H9 (cell line): Measurements from ENCODE around the gene JAK1. TPM values are rescaled to one million over a fixed set of nuclear protein-coding genes. Genes with fewer than 3 reads are reported as not detected.

Experiments used
- DNase-seq: peaks from one replicate; pipeline ENCODE4 v3.0.0-alpha.2; 2017
- H2AFZ ChIP-seq: one replicate; pipeline ENCODE4 v1.6.1; 2013; ENCODE audit warnings: mild to moderate bottlenecking, low read length, control low read depth, moderate library complexity
- H2AK5ac ChIP-seq: 2 replicates; pipeline ENCODE4 v1.6.1; 2013; ENCODE audit warnings: low read length, control low read depth, mixed read lengths; ENCODE audit not compliant: insufficient read length
- H2BK120ac ChIP-seq: one replicate; pipeline ENCODE4 v1.6.1; 2013; ENCODE audit warnings: low read depth, mild to moderate bottlenecking, low read length, control low read depth, inconsistent platforms; ENCODE audit not compliant: poor library complexity, severe bottlenecking
- H2BK12ac ChIP-seq: 2 replicates; pipeline ENCODE4 v1.6.1; 2013; ENCODE audit warnings: low read length, control low read depth, mixed read lengths, low read depth; ENCODE audit not compliant: insufficient read length
- H2BK15ac ChIP-seq: 2 replicates; pipeline ENCODE4 v1.6.1; 2013; ENCODE audit warnings: low read depth, low read length, control low read depth
- H2BK20ac ChIP-seq: one replicate; pipeline ENCODE4 v1.6.1; 2013; ENCODE audit warnings: low read depth, mild to moderate bottlenecking, low read length, control low read depth, inconsistent platforms; ENCODE audit not compliant: poor library complexity, severe bottlenecking
- H2BK5ac ChIP-seq: 2 replicates; pipeline ENCODE4 v1.6.1; 2013; ENCODE audit warnings: low read length, control low read depth, mixed read lengths; ENCODE audit not compliant: insufficient read length
- H3K14ac ChIP-seq: 2 replicates; pipeline ENCODE4 v1.6.1; 2013; ENCODE audit warnings: low read length, control low read depth; ENCODE audit not compliant: insufficient read depth
- H3K18ac ChIP-seq: 2 replicates; pipeline ENCODE4 v1.6.1; 2013; ENCODE audit warnings: low read depth, mild to moderate bottlenecking, mixed read lengths, low read length, control low read depth; ENCODE audit not compliant: insufficient read length
- H3K23ac ChIP-seq: 2 replicates; pipeline ENCODE4 v1.6.1; 2013; ENCODE audit warnings: low read length, control low read depth, mixed read lengths, low read depth; ENCODE audit not compliant: insufficient read length
- H3K23me2 ChIP-seq: 2 replicates; pipeline ENCODE4 v1.6.1; 2013; ENCODE audit warnings: low read depth, mild to moderate bottlenecking, mixed read lengths, low read length, control low read depth; ENCODE audit not compliant: insufficient read length, poor library complexity, severe bottlenecking
- H3K27ac ChIP-seq: 2 replicates; pipeline ENCODE4 v1.5.1; 2013; ENCODE audit warnings: low read length, control low read depth, mixed read lengths, low read depth; ENCODE audit not compliant: insufficient read length
- H3K27me3 ChIP-seq: 2 replicates; pipeline ENCODE4 v1.6.1; 2013; ENCODE audit warnings: low read length, control low read depth, inconsistent platforms; ENCODE audit not compliant: insufficient read depth
- H3K4ac ChIP-seq: 2 replicates; pipeline ENCODE4 v1.6.1; 2013; ENCODE audit warnings: low read depth, mild to moderate bottlenecking, control low read depth, inconsistent platforms, low read length, moderate library complexity
- H3K4me1 ChIP-seq: 2 replicates; pipeline ENCODE4 v1.6.1; 2013; ENCODE audit warnings: low read length, control low read depth, inconsistent platforms; ENCODE audit not compliant: insufficient read depth
- H3K4me2 ChIP-seq: 2 replicates; pipeline ENCODE4 v1.6.1; 2013; ENCODE audit warnings: low read length, control low read depth, mixed read lengths; ENCODE audit not compliant: insufficient read length, insufficient read depth
- H3K56ac ChIP-seq: 2 replicates; pipeline ENCODE4 v1.6.1; 2013; ENCODE audit warnings: low read depth, mild to moderate bottlenecking, mixed read lengths, low read length, control low read depth; ENCODE audit not compliant: insufficient read length
- H3K79me1 ChIP-seq: 2 replicates; pipeline ENCODE4 v1.6.1; 2013; ENCODE audit warnings: low read depth, mild to moderate bottlenecking, moderate library complexity, low read length, control low read depth, inconsistent platforms; ENCODE audit not compliant: insufficient read depth, poor library complexity, severe bottlenecking
- H3K79me2 ChIP-seq: 2 replicates; pipeline ENCODE4 v1.6.1; 2013; ENCODE audit warnings: low read length, control low read depth, inconsistent platforms; ENCODE audit not compliant: insufficient read depth
- H3K9ac ChIP-seq: 2 replicates; pipeline ENCODE4 v1.6.1; 2013; ENCODE audit warnings: low read length, control low read depth, mixed read lengths; ENCODE audit not compliant: insufficient read length; ENCODE audit errors: extremely low read depth
- H3K9me3 ChIP-seq: one replicate; pipeline ENCODE4 v1.6.1; 2013; ENCODE audit warnings: low read depth, low read length, inconsistent platforms; ENCODE audit not compliant: control insufficient read depth
- H3T11ph ChIP-seq: one replicate; pipeline ENCODE4 v1.6.1; 2013; ENCODE audit warnings: mild to moderate bottlenecking, low read length, control low read depth, inconsistent platforms
- H4K20me1 ChIP-seq: one replicate; pipeline ENCODE4 v1.6.1; 2013; ENCODE audit not compliant: control insufficient read depth, insufficient read length, insufficient read depth
- H4K5ac ChIP-seq: 2 replicates; pipeline ENCODE4 v1.6.1; 2013; ENCODE audit warnings: low read depth, mild to moderate bottlenecking, mixed read lengths, low read length, control low read depth; ENCODE audit not compliant: insufficient read length
- H4K8ac ChIP-seq: replicated peaks from 2 replicates; pipeline ENCODE4 v1.6.1; 2013; ENCODE audit warnings: low read length, control low read depth, mixed read lengths, low read depth; ENCODE audit not compliant: insufficient read length
- H4K91ac ChIP-seq: 2 replicates; pipeline ENCODE4 v1.6.1; 2013; ENCODE audit warnings: low read depth, mild to moderate bottlenecking, moderate library complexity, mixed read lengths, low read length, control low read depth; ENCODE audit not compliant: insufficient read length
- H3K27ac Mint-ChIP-seq, 3 experiments: 2 replicates in 2 of 3; 3 replicates in 1 of 3; pipeline ENCODE4 v1.8.0; 2020 to 2021; ENCODE audit warnings: mixed read lengths in 3 of 3, mild to moderate bottlenecking in 1 of 3, moderate library complexity in 1 of 3
- H3K27me3 Mint-ChIP-seq: 2 replicates; pipeline ENCODE4 v1.8.0; 2021; ENCODE audit warnings: low read depth, mild to moderate bottlenecking, moderate library complexity, mixed read lengths
- H3K36me3 Mint-ChIP-seq, 3 experiments: 2 replicates in 2 of 3; 3 replicates in 1 of 3; pipeline ENCODE4 v1.8.0; 2020 to 2021; ENCODE audit warnings: low read depth in 3 of 3, mixed read lengths in 3 of 3; ENCODE audit not compliant: insufficient read depth in 1 of 3
- H3K4me1 Mint-ChIP-seq, 2 experiments: 2 replicates each; pipeline ENCODE4 v1.8.0; 2020; ENCODE audit warnings: mixed read lengths in 2 of 2
- H3K4me3 Mint-ChIP-seq, 2 experiments: 2 replicates in 1 of 2; 3 replicates in 1 of 2; pipeline ENCODE4 v1.8.0; 2020 to 2021; ENCODE audit warnings: mild to moderate bottlenecking in 2 of 2, mixed read lengths in 2 of 2, moderate library complexity in 1 of 2
- H3K9me3 Mint-ChIP-seq, 2 experiments: 2 replicates in 1 of 2; 3 replicates in 1 of 2; pipeline ENCODE4 v1.8.0; 2020; ENCODE audit warnings: mild to moderate bottlenecking in 2 of 2, mixed read lengths in 2 of 2, moderate library complexity in 1 of 2
- WGBS: extraction: QIAGEN DNeasy Blood & Tissue Kit; methylation state at CpG from one replicate; pipeline ENCODE4 v1.1.7; 2013; ENCODE audit warnings: missing lambda C conversion rate, low lambda C conversion rate, mixed read lengths; ENCODE audit not compliant: insufficient read length; ENCODE audit errors: extremely low coverage; 5-methylcytosine and 5-hydroxymethylcytosine counted together
- total RNA-seq: library from RNA; stranded (reverse); gene quantifications from 2 replicates; pipeline ENCODE4 v1.2.1, GENCODE V29; 2021
- TF ChIP-seq, protein P1 (sequence below): fragments of 200-600 bp; sonication (generic); conservative IDR thresholded peaks from 3 replicates; pipeline ENCODE4 v1.8.0; 2021; ENCODE audit warnings: antibody characterized with exemption, mild to moderate bottlenecking

JAK1 gene
- total RNA-seq, 1 experiment from 2014 or later, result 12.8 TPM

DNA sequence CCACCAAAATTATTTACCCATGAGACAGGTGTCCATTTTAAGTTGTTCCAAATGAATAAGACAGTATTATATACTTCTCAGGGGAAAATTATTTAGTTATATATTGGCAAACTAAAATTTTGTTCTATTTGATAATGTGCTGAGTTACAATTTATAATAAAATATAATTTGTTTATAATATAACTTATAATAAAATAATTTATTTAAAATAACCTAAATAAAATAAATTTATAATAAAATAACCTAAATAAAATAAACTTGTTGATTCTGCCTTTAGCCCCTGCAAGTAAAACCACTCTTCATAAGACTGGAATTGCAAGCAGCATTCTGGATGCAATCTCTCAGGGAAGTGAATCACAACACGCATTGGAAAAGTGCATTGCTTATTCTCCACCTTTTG is 151.9 kb downstream of the JAK1 start:
- Mint-ChIP-seq H3K4me3 (no peak overlapping the region), H3K36me3 (peaks cover 12 to 26% (median 16%) of the 10 kb centered on the region in 3 experiments), H3K4me1 (no peaks in the 10 kb centered on the region), H3K27ac (no peak overlapping the region), H3K27me3 (no peaks in the 10 kb centered on the region), H3K9me3 (peaks cover 0 to 5% of the 10 kb centered on the region in 2 experiments; a peak in 3 of 5 replicates)
- no peak overlapping the region for H2AFZ ChIP-seq
- no peak overlapping the region for H4K8ac ChIP-seq
- no peak overlapping the region for H3K14ac ChIP-seq
- H3K79me1 ChIP-seq, result no peaks in the 10 kb centered on the region
- H3K27ac ChIP-seq, result no peak overlapping the region
- DNase-seq, result no peak
- no peak overlapping the region for H2BK12ac ChIP-seq
- no peaks in the 10 kb centered on the region for H3K27me3 ChIP-seq
- no peak overlapping the region for H3K18ac ChIP-seq
- H3K4me1 ChIP-seq, result no peaks in the 10 kb centered on the region
- no peak overlapping the region for H2BK5ac ChIP-seq
- no peak overlapping the region for H2BK120ac ChIP-seq
- H3K9ac ChIP-seq, result no peak overlapping the region
- TF ChIP-seq, protein P1, sequence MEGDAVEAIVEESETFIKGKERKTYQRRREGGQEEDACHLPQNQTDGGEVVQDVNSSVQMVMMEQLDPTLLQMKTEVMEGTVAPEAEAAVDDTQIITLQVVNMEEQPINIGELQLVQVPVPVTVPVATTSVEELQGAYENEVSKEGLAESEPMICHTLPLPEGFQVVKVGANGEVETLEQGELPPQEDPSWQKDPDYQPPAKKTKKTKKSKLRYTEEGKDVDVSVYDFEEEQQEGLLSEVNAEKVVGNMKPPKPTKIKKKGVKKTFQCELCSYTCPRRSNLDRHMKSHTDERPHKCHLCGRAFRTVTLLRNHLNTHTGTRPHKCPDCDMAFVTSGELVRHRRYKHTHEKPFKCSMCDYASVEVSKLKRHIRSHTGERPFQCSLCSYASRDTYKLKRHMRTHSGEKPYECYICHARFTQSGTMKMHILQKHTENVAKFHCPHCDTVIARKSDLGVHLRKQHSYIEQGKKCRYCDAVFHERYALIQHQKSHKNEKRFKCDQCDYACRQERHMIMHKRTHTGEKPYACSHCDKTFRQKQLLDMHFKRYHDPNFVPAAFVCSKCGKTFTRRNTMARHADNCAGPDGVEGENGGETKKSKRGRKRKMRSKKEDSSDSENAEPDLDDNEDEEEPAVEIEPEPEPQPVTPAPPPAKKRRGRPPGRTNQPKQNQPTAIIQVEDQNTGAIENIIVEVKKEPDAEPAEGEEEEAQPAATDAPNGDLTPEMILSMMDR, result no peak
- H2AK5ac ChIP-seq, result no peak overlapping the region
- no peak overlapping the region for H3K23ac ChIP-seq
- no peaks in the 10 kb centered on the region for H4K20me1 ChIP-seq
- no peak overlapping the region for H2BK20ac ChIP-seq
- H3T11ph ChIP-seq, result no peak overlapping the region
- H3K56ac ChIP-seq, result no peak overlapping the region
- H4K5ac ChIP-seq, result no peak overlapping the region
- no peaks in the 10 kb centered on the region for H3K9me3 ChIP-seq
- no peaks in the 10 kb centered on the region for H3K79me2 ChIP-seq
- no peak overlapping the region for H3K4ac ChIP-seq
- H4K91ac ChIP-seq, result no peak overlapping the region
- H3K4me2 ChIP-seq, result no peak overlapping the region
- no peaks in the 10 kb centered on the region for H3K23me2 ChIP-seq
- no CpG with 5 or more reads among the region's 1 CpG for WGBS
- H2BK15ac ChIP-seq, result no peak overlapping the region
